OCI-LY1 (cell line): ENCODE data around the gene PDE1A.

Source experiments
- H2AFZ ChIP-seq: fragments of 200-600 bp; sonication (generic), shearing (Covaris generic); 2 replicates; pipeline ENCODE4 v1.6.0; 2014; ENCODE audit warnings: antibody characterized with exemption, mild to moderate bottlenecking, low read length
- H3F3A ChIP-seq: fragments of 200-600 bp; sonication (generic), shearing (Covaris generic); 2 replicates; pipeline ENCODE4 v1.6.0; 2014; ENCODE audit warnings: mild to moderate bottlenecking, antibody characterized with exemption, low read length, moderate library complexity; ENCODE audit not compliant: insufficient read depth
- H3K27ac ChIP-seq: fragments of 200-600 bp; sonication (generic); 2 replicates; pipeline ENCODE4 v1.5.1; 2014; ENCODE audit warnings: low read length, mixed run types, mild to moderate bottlenecking, low read depth; ENCODE audit not compliant: poor library complexity, severe bottlenecking
- H3K27me3 ChIP-seq: fragments of 200-600 bp; sonication (generic); 2 replicates; pipeline ENCODE4 v1.6.0; 2014; ENCODE audit warnings: antibody characterized with exemption, mild to moderate bottlenecking, low read length, moderate library complexity; ENCODE audit not compliant: insufficient read depth
- H3K36me3 ChIP-seq: fragments of 200-600 bp; sonication (generic); 2 replicates; pipeline ENCODE4 v1.6.1; 2014; ENCODE audit warnings: mild to moderate bottlenecking, antibody characterized with exemption, low read length, moderate library complexity, mixed read lengths; ENCODE audit not compliant: insufficient read depth
- H3K4me1 ChIP-seq: fragments of 200-600 bp; sonication (generic); 2 replicates; pipeline ENCODE4 v1.5.1; 2014; ENCODE audit warnings: mild to moderate bottlenecking, low read length, moderate library complexity; ENCODE audit not compliant: insufficient read depth, severe bottlenecking
- H3K4me2 ChIP-seq: fragments of 200-600 bp; sonication (generic), shearing (Covaris generic); 2 replicates; pipeline ENCODE4 v1.6.1; 2014; ENCODE audit warnings: low read length
- H3K4me3 ChIP-seq: fragments of 200-600 bp; sonication (generic); 2 replicates; pipeline ENCODE4 v1.5.1; 2014; ENCODE audit warnings: low read length, low read depth, mild to moderate bottlenecking, mixed read lengths; ENCODE audit not compliant: poor library complexity, severe bottlenecking
- H3K79me2 ChIP-seq: fragments of 200-600 bp; shearing (Covaris generic); 2 replicates; pipeline ENCODE4 v1.6.1; 2016; ENCODE audit warnings: mixed run types, low read length, mixed read lengths; ENCODE audit not compliant: insufficient read depth
- H3K9ac ChIP-seq: fragments of 200-600 bp; sonication (generic), shearing (Covaris generic); 2 replicates; pipeline ENCODE4 v1.6.1; 2014; ENCODE audit warnings: mild to moderate bottlenecking, low read length, mixed read lengths
- H3K9me2 ChIP-seq: fragments of 200-600 bp; sonication (generic), shearing (Covaris generic); 2 replicates; pipeline ENCODE4 v1.6.1; 2014; ENCODE audit warnings: low read depth, mild to moderate bottlenecking, low read length, mixed read lengths
- H3K9me3 ChIP-seq: fragments of 200-600 bp; shearing (Covaris generic); 2 replicates; pipeline ENCODE4 v1.6.1; 2014; ENCODE audit warnings: low read length, mixed read lengths
- H4K20me1 ChIP-seq: fragments of 200-600 bp; sonication (generic), shearing (Covaris generic); 2 replicates; pipeline ENCODE4 v1.6.0; 2016; ENCODE audit warnings: mild to moderate bottlenecking, low read length; ENCODE audit not compliant: insufficient read depth
- EZH2 ChIP-seq: fragments of 200-600 bp; sonication (generic), shearing (Covaris generic); IDR thresholded peaks from 2 replicates; pipeline ENCODE4 v1.8.0; 2017; ENCODE audit warnings: borderline replicate concordance, mixed run types, mild to moderate bottlenecking, antibody characterized with exemption, low read length, moderate library complexity, mixed read lengths
- TF ChIP-seq, protein P1 (sequence below): fragments of 200-600 bp; sonication (generic), shearing (Covaris generic); IDR thresholded peaks from 2 replicates; pipeline ENCODE4 v1.5.1; 2017; ENCODE audit warnings: mild to moderate bottlenecking, antibody characterized with exemption, low read length, moderate library complexity, mixed read lengths

PDE1A gene

GRCh38 chr2:182179176-182179575 is 247.7 kb downstream of the PDE1A start:
- H3K27ac ChIP-seq: no peak overlapping the region
- H3K9me3 ChIP-seq: no peaks in the 10 kb centered on the region
- no peaks in the 10 kb centered on the region for H3F3A ChIP-seq
- TF ChIP-seq, protein P1, sequence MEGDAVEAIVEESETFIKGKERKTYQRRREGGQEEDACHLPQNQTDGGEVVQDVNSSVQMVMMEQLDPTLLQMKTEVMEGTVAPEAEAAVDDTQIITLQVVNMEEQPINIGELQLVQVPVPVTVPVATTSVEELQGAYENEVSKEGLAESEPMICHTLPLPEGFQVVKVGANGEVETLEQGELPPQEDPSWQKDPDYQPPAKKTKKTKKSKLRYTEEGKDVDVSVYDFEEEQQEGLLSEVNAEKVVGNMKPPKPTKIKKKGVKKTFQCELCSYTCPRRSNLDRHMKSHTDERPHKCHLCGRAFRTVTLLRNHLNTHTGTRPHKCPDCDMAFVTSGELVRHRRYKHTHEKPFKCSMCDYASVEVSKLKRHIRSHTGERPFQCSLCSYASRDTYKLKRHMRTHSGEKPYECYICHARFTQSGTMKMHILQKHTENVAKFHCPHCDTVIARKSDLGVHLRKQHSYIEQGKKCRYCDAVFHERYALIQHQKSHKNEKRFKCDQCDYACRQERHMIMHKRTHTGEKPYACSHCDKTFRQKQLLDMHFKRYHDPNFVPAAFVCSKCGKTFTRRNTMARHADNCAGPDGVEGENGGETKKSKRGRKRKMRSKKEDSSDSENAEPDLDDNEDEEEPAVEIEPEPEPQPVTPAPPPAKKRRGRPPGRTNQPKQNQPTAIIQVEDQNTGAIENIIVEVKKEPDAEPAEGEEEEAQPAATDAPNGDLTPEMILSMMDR: no peak
- TF ChIP-seq EZH2: no peak
- H3K4me1 ChIP-seq: no peaks in the 10 kb centered on the region
- H3K27me3 ChIP-seq: no peaks in the 10 kb centered on the region
- no peaks in the 10 kb centered on the region for H3K36me3 ChIP-seq
- no peaks in the 10 kb centered on the region for H3K79me2 ChIP-seq
- H3K9ac ChIP-seq: no peak overlapping the region
- no peak overlapping the region for H3K4me3 ChIP-seq
- no peaks in the 10 kb centered on the region for H3K9me2 ChIP-seq
- H2AFZ ChIP-seq: no peak overlapping the region
- no peaks in the 10 kb centered on the region for H4K20me1 ChIP-seq
- H3K4me2 ChIP-seq: no peak overlapping the region

DNA sequence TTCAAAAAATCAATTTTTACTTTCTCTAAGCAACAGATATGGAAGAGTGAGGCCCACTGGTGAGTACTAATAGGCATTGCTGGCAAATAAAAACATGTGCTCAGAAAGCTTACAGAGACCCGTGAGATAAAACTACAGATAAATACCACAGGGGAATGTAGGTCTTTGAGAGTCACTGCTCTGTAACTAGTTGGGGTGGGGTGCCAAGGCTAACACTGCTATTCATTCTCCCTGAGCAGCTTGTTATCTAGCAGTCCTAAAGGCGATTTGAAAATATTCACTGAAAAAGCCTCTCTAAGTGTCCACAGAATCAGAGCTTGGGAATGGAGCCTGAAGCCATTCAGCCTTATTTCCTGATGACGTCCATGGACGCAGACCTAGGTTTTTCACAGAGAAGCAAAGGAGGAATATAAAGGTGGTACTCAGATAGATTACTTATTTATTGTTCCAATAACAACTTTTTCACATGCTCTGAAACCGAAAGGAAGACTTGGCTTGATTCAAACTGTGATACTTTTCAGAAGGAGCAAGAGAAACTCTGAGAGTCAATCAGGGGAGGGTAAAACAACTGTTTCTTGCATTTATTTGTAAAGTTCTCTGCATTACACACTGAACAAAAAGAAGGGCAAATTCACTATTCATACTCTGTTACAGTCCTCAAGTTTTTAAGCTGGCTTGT is 252.8 kb downstream of the PDE1A start:
- no peaks in the 10 kb centered on the region for H4K20me1 ChIP-seq
- no peak overlapping the region for H3K4me2 ChIP-seq
- no peaks in the 10 kb centered on the region for H3K4me1 ChIP-seq
- H3K27me3 ChIP-seq: no peaks in the 10 kb centered on the region
- no peak overlapping the region for H3K9ac ChIP-seq
- H3K36me3 ChIP-seq: no peaks in the 10 kb centered on the region
- H3K9me3 ChIP-seq: no peaks in the 10 kb centered on the region
- no peaks in the 10 kb centered on the region for H3K9me2 ChIP-seq
- no peaks in the 10 kb centered on the region for H3F3A ChIP-seq
- no peaks in the 10 kb centered on the region for H3K79me2 ChIP-seq
- H2AFZ ChIP-seq: no peak overlapping the region
- H3K27ac ChIP-seq: no peak overlapping the region
- no peak for TF ChIP-seq EZH2
- TF ChIP-seq, protein P1: no peak
- H3K4me3 ChIP-seq: no peak overlapping the region

DNA sequence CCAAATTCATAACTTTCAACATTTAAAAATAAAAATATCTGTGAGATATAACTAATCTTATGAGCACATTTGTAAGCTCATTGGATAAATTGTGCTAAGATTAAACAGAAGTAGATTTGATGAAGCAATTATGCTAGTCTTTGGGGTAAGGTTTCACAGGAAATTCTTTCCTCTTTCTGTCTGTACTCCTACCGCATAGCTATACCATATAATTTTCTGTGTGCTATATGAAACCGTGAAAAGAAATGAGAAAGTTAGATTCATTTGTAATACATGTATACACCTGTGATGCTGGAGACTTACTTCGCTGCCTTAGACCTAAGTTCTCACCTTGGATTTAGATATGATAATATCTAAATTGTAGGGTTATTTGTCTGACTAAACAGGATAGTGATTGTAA is 256.5 kb downstream of the PDE1A start:
- H3K36me3 ChIP-seq: no peaks in the 10 kb centered on the region
- no peaks in the 10 kb centered on the region for H3K27me3 ChIP-seq
- no peak overlapping the region for H3K9ac ChIP-seq
- no peaks in the 10 kb centered on the region for H4K20me1 ChIP-seq
- no peaks in the 10 kb centered on the region for H3K9me2 ChIP-seq
- H3F3A ChIP-seq: no peaks in the 10 kb centered on the region
- H2AFZ ChIP-seq: no peak overlapping the region
- no peaks in the 10 kb centered on the region for H3K9me3 ChIP-seq
- no peak overlapping the region for H3K27ac ChIP-seq
- no peak overlapping the region for H3K4me2 ChIP-seq
- H3K4me3 ChIP-seq: no peak overlapping the region
- H3K79me2 ChIP-seq: no peaks in the 10 kb centered on the region
- no peaks in the 10 kb centered on the region for H3K4me1 ChIP-seq
- TF ChIP-seq, protein P1: no peak
- TF ChIP-seq EZH2: no peak
